ENCODE measurements around the gene UBXN6.

UBXN6 gene

GRCh38 chr19:4455719-4456475, 1.7 kb downstream of the UBXN6 start:
- no peak for DNase-seq

DNA sequence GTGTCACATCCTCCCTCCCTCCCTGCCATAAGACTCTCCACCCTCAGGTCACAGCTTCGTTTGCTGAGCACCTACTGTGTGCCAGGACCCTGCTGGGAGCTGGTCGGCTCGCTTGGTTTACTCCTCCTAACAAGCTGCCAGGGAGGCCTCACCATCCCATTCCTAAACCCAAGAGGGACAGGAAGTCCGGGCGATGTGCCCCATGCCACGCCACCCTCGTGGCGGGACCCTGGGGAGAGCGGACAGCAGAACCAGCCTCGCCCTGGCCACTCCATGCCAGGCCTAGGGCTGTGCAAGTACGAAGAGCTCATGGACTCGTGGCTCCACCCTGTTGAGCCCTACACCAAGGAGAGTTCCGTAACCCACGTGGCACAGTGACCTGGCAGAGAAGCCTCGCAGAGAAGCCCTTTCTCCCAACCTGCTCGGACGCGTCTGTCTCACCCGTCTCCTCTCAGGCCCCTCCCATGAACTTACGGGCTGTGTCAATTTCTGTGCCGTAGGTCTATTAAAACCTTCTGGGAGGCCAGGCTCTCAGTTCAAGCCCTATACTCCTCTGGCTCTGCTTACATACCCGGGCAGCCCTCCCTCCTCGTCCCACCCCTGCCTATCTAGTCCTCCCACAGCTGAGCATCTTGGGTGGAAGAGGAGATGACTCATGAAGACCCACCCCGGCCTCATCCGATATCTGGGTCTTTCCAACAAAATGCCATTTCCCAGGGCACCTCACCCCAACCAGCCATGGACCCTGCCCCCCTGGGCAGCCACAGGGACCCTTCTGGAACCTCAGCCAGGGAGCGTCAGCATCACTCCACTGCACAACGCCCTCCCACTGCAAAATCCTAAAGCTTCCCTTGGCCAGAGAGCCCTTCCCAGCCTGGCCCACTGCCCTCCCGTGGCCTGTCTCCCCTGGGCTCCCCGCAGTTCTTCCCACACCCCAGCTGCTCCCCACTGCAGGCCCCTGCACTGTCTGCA, 2.6 kb downstream of the UBXN6 start:
- no peak for DNase-seq

- no peak for DNase-seq
Observed at GRCh38 chr19:4453232-4454179, 4.1 kb downstream of the UBXN6 start.

DNA sequence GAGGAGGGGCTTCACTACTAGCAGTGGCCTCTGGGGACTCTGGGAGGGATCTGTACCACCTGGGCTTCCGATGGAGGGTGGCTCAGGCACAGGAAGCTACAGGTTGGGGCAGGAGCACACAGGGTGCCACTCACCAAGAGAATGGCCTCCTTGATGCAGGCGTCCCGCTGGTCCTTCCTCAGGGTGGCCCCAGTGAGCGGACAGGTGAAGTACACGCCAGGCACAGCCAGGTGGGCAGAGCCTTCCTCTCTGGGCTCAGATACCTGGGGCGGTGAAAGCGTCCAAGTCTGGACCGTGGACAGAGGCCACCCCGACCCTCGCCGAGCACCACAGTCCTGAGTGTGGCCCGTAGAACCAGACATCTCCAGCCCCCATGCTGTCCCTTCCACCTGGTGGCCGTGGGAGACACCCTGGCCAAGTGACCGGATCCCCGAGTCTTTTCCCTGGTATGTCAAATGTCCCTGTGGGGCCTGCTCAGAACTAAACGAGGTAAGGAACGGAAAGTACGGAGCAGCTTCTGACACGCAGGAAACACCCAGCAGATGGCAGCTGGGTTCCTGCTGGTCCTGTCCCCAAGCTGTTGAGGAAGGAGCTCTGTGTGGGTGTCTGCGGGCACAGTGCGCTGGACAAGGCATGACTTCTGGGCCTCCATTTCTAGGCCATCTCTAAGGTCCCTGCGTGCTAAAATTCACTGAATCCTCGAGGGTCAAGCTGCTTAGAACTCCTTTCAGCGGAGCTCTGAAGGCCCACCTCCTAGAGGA, 5.2 kb downstream of the UBXN6 start:
- DNase-seq, result no peak

DNA sequence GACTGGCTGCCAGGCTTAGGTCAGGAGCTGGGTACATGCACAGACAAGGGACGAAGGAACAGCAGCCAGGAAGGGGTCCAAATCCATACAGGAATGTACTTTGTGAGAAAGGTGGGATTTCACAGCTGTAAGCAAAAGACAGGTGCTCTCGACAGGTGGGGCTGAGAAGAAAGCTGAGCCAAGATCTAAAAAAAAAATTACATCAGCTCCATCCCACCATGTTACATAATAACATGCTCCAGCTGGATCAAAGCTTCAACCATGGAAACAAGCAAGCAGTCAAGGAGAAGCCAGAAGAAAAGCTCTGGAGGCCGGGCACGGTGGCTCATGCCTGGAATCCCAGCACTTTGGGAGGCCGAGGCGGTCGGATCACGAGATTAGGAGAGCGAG, 8.0 kb downstream of the UBXN6 start:
- DNase-seq, result no peak

GRCh38 chr19:4449022-4449638, 8.5 kb downstream of the UBXN6 start:
- no peak for DNase-seq

GRCh38 chr19:4448147-4448985, 9.2 kb downstream of the UBXN6 start:
- DNase-seq, result no peak

DNA sequence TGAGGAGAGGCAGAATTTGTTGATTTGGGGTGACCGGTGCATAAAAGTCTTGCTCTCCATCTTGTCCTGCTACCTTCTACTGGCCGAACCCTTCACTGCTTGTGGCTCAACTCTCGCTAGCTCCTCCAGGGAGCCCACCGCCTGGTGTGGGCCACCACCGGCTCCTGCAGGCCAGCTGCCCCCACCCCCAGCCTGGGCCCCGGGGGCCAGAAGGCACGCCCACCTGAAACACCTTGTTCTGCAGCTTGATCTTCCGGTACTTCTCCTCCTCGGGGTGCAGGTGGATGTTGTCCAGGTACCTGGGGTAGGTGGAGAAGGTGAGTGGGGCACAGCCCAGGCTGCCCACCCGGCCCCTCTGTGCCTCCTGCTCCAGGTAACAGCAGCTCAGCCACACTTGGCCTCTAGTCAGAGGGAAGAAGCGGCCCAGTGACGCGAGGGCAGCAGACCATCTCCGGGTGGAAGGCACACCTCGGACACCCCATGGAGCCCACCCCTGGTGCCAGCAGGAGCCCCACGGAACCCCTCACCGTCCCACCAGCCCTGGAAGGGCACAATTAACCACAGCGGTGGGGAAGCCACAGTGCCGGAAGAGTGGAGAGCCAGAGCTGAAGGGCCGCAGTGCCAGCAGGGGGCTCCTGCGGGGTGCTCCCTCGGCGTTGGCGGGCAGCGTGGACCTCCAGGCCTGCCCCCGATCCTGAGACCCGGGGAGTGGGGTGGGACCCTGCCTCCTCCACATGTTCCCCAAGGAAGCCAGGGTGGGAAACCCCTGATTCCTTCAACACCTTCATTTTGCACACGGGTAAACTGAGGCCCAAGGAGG, 10.1 kb downstream of the UBXN6 start:
- no peak for DNase-seq

GRCh38 chr19:4446704-4447200, 10.8 kb downstream of the UBXN6 start:
- DNase-seq, result no peak

DNA sequence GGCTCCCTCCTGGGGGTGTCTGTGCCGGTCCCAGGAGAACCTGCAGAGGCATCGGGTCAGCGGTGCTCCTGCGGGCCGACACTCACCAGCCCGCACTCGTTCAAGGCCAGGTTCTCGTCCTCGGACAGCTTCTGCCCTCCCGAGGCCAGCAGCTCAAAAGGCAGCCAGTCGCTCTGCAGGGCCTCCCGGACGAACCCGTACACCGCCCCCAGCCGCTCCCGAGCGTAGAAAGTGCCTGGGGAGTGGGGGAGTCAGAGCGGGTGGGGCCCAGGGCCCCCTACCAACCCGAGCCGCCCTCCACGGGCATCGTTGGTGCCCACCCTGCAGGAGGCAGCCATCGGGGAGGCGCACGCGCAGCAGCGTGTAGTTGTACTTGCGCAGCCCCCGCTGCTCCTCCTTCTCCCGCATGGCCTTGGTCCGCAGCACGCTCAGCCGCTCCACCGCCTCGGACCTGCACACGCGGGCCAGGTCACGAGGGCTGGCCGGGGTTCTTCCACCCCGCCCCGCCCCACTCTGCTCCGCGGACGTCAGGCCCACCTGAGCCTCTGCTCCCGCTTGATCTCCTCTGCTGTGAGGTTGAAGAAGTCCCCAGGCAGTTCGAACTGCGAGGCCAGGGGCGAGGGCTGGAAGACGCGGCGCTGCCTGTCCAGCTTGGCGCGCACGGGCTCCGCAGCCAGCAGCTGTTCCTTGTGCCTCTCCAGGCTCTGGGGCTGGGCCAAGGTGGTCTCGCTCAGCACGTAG, 11.5 kb downstream of the UBXN6 start:
- no peak for DNase-seq

GRCh38 chr19:4444765-4445741, 12.5 kb downstream of the UBXN6 start:
- no peak for DNase-seq

DNA sequence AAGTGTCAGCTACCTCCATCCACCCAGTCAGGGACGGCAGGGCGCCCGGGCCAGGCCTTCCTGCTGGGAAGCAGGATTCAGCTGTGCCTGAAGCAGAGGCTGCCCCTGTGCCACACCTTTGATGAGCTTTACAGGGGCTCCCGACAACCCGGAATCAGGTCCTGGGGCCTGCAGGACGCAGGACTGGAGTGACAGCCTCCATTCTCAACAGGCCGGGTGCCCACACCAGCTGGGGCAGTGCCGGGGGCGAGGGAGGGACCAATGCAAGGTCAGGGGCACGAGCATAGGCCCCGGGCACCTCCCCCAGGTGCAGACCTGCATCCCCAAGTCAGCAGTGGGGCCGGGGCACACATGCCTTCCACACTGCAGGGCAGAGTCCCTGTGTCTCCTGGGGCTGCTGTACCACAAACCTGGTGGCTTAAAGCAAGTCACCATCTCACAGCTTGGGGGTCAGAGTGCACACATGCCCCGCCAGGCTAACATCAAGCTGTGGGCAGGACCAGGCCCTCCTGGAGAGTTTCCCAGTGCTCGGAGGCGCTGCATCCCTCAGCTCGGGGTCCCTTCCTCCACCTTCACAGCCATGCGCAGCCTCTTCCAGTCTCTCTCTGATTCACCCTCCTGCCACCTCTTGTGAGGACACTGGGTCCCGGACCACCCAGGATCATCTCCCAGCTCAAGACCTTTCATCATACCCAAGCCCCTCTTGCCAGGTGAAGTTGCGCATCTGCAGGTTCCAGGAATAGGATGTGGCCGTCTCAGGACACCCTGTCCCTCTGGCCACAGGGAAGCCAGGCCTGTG, 13.4 kb downstream of the UBXN6 start:
- no peak for DNase-seq

DNA sequence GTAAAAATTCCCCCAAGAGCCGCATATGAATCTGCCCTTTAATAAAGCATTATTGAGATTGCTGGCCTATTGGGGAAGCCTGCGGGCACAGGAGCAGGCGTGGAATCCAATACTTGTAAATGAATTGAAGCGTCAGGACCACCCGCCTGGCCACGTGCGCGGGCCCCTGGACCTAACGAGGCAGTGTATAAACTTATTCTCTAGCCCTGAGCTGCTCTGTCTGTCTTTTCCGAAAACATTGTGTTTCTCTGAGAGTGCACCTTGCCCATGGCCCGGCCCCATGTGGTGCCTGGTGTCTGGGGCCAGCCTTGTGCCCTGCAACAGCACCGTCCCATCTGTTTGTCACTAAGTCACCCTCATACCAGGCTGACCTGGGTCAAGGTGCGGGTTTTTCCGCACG, 14.4 kb downstream of the UBXN6 start:
- no peak for DNase-seq

- no peak for DNase-seq
Observed at GRCh38 chr19:4442819-4443146, 14.8 kb downstream of the UBXN6 start.

DNA sequence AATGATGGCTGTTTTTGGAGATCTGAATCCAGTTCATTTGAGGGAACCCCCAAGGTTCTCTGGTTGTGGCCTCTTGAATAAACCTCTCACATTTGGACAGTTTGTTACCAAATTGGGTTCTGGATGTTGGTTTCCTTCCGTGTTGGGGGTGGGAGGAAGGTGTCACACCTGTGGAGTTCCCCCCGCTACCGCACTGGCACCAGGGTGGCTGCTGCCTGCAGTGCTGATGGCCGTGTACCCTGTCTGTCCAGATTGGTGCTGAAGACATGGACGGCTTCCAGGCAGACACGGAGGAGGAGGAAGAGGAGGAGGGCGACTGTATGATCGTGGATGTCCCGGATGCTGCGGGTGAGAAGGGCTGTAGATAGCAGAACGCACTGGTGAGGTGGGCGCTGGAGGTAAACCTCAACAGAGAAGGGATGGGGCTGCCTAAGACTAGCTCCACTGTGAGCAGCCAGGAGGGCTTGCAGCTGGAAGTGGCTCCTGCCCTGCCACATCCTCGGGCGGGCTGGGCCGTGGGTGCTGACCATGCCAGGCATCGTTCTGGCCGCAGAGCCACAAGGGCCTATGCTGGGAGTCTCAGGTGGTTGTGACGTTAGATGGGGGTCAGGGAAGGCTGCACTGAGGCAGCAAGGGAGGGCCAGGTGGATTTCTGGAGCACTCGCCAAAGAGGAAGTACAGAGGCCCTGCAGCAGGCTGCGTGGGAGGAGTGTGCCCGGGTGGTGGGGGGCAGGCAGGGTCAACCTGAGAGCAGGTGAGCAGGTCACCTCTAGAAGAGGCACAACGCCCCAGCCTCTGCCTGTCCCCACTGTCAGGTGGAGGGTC, 15.4 kb downstream of the UBXN6 start:
- DNase-seq, result no peak

GRCh38 chr19:4439243-4439642, 18.4 kb downstream of the UBXN6 start:
- DNase-seq, result no peak
